Heart left ventricle (tissue), 13 donors: ENCODE data around the gene USP22.

Experiments used
- CTCF ChIP-seq, 12 donors: fragments of 200-600 bp; sonication (generic) in 4 of 12; IDR thresholded peaks; one replicate each; pipeline versions ENCODE4 v1.5.0 to v1.8.0; 2018 to 2022; ENCODE audit warnings: antibody characterized with exemption in 12 of 12, mild to moderate bottlenecking in 5 of 12
- POLR2A ChIP-seq, 2 donors: fragments of 450-650 bp; IDR thresholded peaks; one replicate each; pipeline ENCODE4 v1.6.1; 2017; ENCODE audit warnings: antibody characterized with exemption in 2 of 2, mild to moderate bottlenecking in 2 of 2, moderate library complexity in 2 of 2
- donor health status: ischemic (EF 13 %, LVEDD 7.1; RV severe dilation, severe dysfunction).
- donor health status: DM: no; HTN: yes; CAD: no.
- donor health status: DM: no; HTN: no; CAD: no.
- donor health status: ischemic (EF 25% LVEDD 6.9; RV normal size, moderate dysfunction).
- donor health status: ischemic (EF 25% LVEDD 5.7; RV mildly dilated, moderate dysfunction).
- donor health status: ischemic (EF 35%, LVEDD 5.7; RV mildly dilated, moderate dysfunction).
- donor health status: nonischemic (EF 11% LVEDD 7.7; RV severe dilation, severe dysfunction).
- donor health status: DM: yes; HTN: yes; CAD: no.
- donor health status: PGD.
- donor health status: ischemic (EF 29% LVEDD 5.4; RV normal size, mild dysfunction).
- donor health status: nonischemic (EF 23%, LVEDD 6.1; RV moderate dilation, normal function).

GRCh38 chr17:21089933-21090901 is 47.4 kb upstream of the USP22 start:
- no peak for TF ChIP-seq CTCF (IDR thresholded peaks at IDR 0.05)
- TF ChIP-seq POLR2A (IDR thresholded peaks at IDR 0.05), result no peak
